ENCODE results near the gene ORC3.
"Not testable (repeated sequence)": the region's sequence is repeated elsewhere in the genome, so short reads cannot be mapped to it uniquely, and the experiment has no call there.

ORC3 gene

DNA sequence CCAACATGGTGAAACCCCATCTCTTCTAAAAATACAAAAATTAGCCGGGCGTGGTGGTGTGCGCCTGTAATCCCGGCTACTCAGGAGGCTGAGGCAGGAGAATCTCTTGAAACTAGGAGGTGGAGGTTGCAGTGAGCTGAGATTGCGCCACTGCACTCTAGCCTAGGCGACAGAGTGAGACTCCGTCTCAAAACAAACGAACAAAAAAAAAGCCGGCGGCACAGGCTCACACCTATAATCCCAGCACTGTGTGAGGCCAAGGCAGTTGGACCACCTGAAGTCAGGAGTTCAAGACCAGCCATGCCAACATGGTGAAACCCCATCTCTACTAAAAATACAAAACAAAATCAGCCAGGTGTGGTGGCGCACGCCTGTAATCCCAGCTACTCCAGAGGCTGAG, 106.9 kb downstream of the ORC3 start:
- DNase-seq (ENCODE audit: low read depth in 2 of 2) = not testable (repeated sequence)

- no peak for DNase-seq (ENCODE audit: low read depth in 2 of 2)
Measured at GRCh38 chr6:87697581-87698546, 107.9 kb downstream of the ORC3 start.

- DNase-seq (ENCODE audit: low read depth in 2 of 2) = no peak
Measured at GRCh38 chr6:87698547-87699006, 108.6 kb downstream of the ORC3 start.

DNA sequence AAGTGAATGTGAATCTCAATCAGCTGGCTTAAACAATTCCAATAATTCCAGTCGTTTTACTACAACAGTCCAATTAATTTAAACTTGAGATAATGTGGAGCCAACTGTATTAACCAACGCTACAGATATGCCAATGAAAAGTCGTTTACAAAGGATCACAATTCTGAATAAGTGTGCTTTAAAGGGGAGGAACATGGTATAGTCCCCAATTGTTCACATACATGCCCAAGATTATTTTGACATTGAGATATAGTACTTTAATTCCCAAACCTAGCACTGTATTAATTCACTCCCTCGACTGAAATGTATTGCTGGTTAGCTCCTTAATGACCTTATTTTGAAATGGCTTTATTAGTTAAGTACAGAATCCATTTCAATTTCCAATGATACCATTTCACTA, 109.6 kb downstream of the ORC3 start:
- DNase-seq (ENCODE audit: low read depth in 2 of 2) = no peak

DNA sequence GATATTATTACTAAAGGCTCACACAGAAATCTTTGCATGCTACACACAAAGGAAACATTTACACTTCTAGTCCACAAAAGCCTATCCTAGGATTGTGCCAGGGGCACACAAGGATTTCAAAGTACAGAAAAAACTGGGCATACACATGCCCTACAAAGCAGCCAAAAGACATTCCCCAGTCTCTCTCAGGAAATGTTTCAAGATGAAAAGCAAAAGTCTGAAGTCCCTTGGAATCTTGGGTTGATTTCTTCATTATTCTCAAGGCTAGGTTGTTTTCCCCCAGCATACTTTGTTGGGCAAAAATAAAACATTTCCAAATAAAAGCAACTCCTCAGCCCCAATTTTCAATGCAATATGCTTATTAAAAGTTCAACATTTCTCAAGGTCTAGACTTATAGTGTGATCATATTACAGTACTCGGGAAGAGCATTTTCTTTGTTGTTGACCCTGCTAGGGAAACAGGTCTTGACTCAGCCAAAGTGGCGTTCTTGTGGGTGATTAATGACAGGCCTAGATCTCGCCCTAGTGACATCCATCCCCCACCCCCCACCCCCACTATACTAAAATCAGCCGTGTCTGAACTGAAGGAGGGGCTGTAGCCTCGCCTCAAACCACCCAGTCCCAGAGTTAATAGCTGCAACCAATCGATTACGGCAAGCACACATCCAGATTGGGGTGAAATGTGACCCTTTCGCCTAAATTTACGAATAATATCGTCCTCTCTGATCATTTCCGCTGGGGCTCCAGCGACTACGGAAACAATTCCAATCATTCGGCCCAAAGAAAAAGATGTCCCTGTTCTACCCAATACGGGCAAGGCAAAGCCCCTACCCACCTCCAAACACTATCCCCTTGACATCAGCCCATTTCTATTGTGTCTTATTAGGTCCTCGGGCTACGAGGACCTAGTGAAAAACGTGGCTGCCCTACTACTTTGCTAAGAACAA, 110.7 kb downstream of the ORC3 start:
- DNase-seq (ENCODE audit: low read depth in 2 of 2) = peak; percentile 15 to 20

DNA sequence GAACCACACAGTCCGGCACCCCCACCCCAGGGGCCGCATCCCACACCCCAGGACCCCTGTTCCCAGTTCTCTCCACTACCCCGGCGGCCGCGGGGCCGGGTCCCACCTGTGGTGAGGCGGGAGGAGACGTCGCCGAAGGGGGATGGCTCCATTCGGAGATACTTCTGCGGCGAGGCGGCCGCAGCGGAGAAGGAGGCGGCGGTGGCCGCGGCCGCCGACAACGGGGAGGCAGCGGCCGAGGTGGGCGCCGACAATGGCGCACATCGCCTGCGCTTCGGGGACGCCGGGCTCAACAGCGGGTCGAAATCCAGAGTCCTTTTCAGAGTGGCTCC, 111.4 kb downstream of the ORC3 start:
- no peak for DNase-seq (ENCODE audit: low read depth in 2 of 2)

DNA sequence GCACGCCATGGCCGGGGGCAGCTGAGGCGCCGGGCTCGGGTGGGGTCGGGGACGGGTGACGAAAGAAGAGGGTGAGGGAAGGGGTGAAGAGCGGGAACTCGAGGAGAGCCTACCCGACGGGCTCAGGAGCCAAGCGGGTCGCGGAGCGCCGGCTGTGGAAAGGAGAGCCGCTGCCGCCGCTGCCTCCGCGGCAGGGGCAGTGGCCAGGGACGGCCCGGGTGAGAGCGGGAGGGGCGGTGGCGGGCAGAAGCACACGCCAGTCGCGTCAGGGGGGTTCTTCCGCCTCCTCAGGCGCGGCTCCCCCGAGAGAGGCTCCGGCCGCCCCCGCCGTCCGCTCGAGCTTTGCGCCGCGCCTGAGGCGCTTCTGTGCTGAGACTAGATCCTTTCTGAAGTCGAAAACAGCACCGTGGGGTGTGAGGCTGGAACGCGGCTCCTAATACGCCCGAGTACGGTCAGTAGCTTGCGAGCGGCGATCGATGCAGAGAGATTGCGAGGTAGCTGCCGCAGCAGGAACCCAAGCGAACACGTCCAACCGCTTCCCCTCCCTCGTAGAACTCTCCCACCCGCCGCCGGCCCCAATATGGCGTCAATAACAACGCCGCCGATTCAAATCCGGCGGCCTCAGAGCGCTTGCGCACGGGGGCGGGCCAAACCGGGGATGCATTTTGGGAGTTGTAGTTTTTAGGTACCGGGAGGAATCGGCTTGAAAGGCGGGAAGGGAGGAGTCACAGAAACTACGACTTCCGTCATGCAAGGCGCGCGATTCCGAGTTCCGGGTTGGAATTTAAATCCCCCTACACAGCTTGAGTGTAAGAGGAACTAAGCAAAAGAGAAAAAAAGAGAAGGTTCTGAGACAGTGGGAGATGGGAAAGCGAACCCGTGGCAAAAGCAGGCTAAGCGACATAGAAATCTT, 112.0 kb downstream of the ORC3 start, which contains the start of gene AKIRIN2:
Gene AKIRIN2 (minus strand): TSS at position 558 of the 913 bp plus-strand sequence. CDS start 549 bp downstream, at position 9.
- DNase-seq (ENCODE audit: low read depth in 2 of 2) = peak; percentile 92 to 96

DNA sequence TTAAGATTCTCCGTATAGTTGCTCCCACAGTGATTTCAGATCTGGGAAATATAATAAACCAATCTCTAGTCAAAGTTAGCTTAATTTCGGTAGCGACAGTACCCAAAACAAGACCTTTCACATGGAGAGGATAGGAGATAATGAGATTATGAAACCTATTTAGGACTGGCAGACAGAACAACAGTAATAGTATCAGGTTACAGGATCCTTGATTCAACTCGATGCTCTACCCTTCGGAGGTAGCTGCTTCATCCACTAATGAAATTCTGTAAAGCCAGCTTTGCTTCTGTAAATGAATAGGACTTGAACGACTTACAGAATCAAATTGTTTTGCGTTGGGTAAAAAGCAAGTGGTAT, 112.6 kb downstream of the ORC3 start:
- no peak for DNase-seq (ENCODE audit: low read depth in 2 of 2)

- not testable (repeated sequence) for DNase-seq (ENCODE audit: low read depth in 2 of 2)
Measured at GRCh38 chr6:87703039-87703438, 113.1 kb downstream of the ORC3 start.

- no peak for DNase-seq (ENCODE audit: low read depth in 2 of 2)
Measured at GRCh38 chr6:87705070-87705691, 115.2 kb downstream of the ORC3 start.

DNA sequence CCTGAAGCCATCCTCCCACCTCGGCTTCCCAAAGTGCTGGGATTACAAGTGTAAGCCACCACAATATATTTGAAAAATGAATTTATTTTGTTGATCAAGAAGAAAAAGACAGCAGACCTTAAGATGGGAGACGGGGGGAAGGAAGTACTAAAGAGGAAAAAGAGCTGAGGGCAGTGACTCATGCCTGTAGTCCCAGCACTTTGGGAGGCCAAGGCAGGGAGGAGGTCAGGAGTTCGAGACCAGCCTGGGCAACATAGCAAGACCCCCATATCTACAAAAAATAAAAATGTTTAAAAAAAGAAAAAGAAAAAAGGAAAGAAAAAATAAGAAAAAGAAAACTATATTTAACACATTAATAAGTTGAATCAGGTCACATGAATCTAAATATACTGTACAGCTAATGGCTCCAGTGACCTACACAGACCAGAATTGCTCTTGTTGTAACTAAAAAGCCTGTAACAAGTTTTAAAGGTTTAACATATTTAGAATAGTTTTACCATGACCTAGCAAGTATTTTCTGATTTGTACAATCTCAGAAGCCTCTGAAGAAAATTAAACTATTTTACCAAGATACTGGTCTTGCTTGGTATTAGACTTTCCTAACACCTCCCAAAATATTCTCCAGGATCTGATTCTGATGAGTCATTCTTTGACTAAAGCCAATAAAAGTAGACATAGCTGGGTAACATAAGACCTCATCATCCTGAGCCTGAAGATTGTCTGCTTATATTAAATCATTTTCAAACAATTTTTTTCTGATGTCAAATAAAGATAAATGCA, 116.4 kb downstream of the ORC3 start:
- no peak for DNase-seq (ENCODE audit: low read depth in 2 of 2)

GRCh38 chr6:87708581-87709427, 118.9 kb downstream of the ORC3 start:
- DNase-seq (ENCODE audit: low read depth in 2 of 2) = not testable (repeated sequence)

DNA sequence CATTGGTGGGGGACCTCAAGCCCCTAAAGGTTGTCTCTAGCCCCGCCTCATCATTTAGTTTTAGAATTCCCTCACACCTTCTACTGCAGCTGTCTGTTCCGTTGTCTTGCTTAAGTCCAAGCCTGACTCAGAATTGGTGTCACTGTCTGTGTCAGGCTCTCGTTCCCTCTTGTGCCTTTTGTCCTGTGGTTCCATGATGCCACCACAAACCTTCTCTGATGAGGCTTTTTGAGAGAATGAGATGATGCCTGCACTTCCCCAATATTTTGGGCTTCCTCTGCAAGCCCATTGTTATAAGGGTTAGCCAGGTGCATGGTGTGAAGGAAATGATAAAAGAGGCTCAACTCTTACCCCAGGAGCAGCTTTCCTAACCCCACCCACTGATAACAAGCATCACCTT, 120.2 kb downstream of the ORC3 start:
- DNase-seq (ENCODE audit: low read depth in 2 of 2) = no peak

DNA sequence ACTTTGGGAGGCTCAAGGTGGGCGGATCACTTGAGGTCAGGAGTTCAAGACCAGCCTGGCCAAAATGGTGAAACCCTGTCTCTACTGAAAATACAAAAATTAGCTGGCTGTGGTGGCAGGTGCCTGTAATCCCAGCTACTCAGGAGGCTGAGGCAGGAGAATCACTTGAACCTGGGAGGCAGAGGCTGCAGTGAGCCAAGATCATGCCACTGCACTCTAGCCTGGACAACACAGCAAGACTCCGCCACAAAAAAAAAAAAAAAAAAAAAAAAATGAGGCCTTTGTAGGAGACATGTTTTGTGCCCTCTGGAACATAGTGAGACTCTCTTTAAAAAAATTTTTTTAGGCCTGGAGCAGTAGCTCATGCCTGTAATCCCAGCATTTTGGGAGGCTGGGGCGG, 122.8 kb downstream of the ORC3 start:
- DNase-seq (ENCODE audit: low read depth in 2 of 2) = not testable (repeated sequence)

DNA sequence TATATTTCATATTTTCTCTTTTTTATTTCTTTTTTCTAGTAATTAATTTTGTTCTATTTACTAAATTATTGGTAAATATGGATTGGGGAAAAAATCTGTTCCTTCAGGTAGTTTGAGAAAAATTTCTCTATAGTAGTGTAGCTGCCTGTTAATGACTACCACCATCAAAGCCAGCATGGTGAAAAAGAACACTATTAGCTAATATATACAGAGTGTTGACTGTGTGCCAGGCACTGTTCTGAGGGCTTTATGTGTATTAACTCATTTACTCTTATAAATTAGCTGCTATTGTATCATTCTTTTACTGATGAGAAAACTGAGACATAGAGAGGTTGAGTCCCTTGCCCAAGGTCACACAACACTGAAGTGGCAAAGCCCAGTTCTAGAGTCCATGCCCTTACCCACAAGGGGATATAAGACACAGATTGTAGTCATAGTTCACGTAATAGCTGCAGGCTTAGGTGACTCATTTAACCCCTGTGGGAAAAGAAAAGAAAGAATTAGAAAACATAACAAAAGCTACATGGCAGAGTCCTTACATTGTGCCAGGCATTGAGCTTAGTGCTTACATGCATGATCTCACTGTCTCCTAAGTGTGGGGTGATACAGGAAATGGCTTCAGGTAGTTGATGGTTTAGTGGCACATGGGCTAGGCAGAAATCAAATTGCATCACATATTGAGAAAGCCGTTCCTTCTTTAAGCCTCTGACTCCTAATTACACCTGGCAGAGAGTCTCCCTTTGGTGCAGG, 124.3 kb downstream of the ORC3 start:
- no peak for DNase-seq (ENCODE audit: low read depth in 2 of 2)

Data from stimulated activated CD8-positive, alpha-beta memory T cell treated with anti-CD3 and anti-CD28 coated beads, Interleukin-7, amount 100 ng/mL, for 4 hours (primary cell).